ENCODE data around the gene TRMT5. TPM values are rescaled to one million over a fixed set of nuclear protein-coding genes. Genes with fewer than 3 reads are reported as not detected.

TRMT5 gene
- total and polyA plus RNA-seq, 8 donors, result 2.0 to 9.9 (median 4.2) TPM

GRCh38 chr14:60946773-60947172 lies 34.1 kb downstream of the TRMT5 start:
- Histone ChIP-seq H3K36me3 (no peaks in the 10 kb centered on the region), H3K27ac (no peak overlapping the region), H3K9me3 (no peaks in the 10 kb centered on the region), H3K4me3 (no peak overlapping the region), H3K4me1 (peaks cover 0 to 7% (median 0%) of the 10 kb centered on the region in 4 donors), H3K27me3 (no peaks in the 10 kb centered on the region)
- intact Hi-C loops (cut with DNase I; ENCODE audit: low total_unique reads), result no loop called here
- no peak for DNase-seq
- no peak for TF ChIP-seq EP300 (IDR thresholded peaks at IDR 0.05)
- no peak for TF ChIP-seq POLR2A (IDR thresholded peaks at IDR 0.05)
- TF ChIP-seq POLR2AphosphoS5 (IDR thresholded peaks at IDR 0.05), result no peak
- WGBS, 5 donors, result 93 to 96% (median 94%) methylated on average over 3 of the region's 3 CpGs

GRCh38 chr14:60945984-60946383 lies 34.9 kb downstream of the TRMT5 start:
- intact Hi-C loops (cut with DNase I; ENCODE audit: low total_unique reads), result no loop called here
- Histone ChIP-seq H3K4me1 (peaks cover 0 to 7% (median 0%) of the 10 kb centered on the region in 4 donors), H3K27me3 (no peaks in the 10 kb centered on the region), H3K27ac (no peak overlapping the region), H3K36me3 (no peaks in the 10 kb centered on the region), H3K9me3 (no peaks in the 10 kb centered on the region), H3K4me3 (no peak overlapping the region)
- 84 to 92% (median 90%) methylated on average over 1 of the region's 1 CpG for WGBS, 5 donors
- no peak for TF ChIP-seq EP300 (IDR thresholded peaks at IDR 0.05)
- no peak for TF ChIP-seq POLR2A (IDR thresholded peaks at IDR 0.05)
- no peak for TF ChIP-seq CTCF (IDR thresholded peaks at IDR 0.05)
- no peak for TF ChIP-seq POLR2AphosphoS5 (IDR thresholded peaks at IDR 0.05)
- no peak for DNase-seq

GRCh38 chr14:60944204-60944603 lies 36.7 kb downstream of the TRMT5 start:
- no peaks in the 10 kb centered on the region for H3K9me3 ChIP-seq
- DNase-seq, result no peak
- no peak overlapping the region for H3K4me3 ChIP-seq
- H3K4me1 ChIP-seq, result peaks cover 0 to 7% (median 0%) of the 10 kb centered on the region in 4 donors
- H3K27me3 ChIP-seq, result no peaks in the 10 kb centered on the region
- H3K36me3 ChIP-seq, result no peaks in the 10 kb centered on the region
- TF ChIP-seq CTCF (IDR thresholded peaks at IDR 0.05), result no peak
- no peak for TF ChIP-seq POLR2A (IDR thresholded peaks at IDR 0.05)
- TF ChIP-seq EP300 (IDR thresholded peaks at IDR 0.05), result no peak
- TF ChIP-seq POLR2AphosphoS5 (IDR thresholded peaks at IDR 0.05), result no peak
- intact Hi-C loops (cut with DNase I; ENCODE audit: low total_unique reads), result no loop called here
- no peak overlapping the region for H3K27ac ChIP-seq
- 46 to 55% (median 47%) methylated on average over 4 of the region's 4 CpGs for WGBS, 5 donors

GRCh38 chr14:60943637-60944032 lies 37.2 kb downstream of the TRMT5 start:
- Histone ChIP-seq H3K27me3 (no peaks in the 10 kb centered on the region), H3K36me3 (no peaks in the 10 kb centered on the region), H3K4me3 (no peak overlapping the region), H3K27ac (no peak overlapping the region), H3K9me3 (no peaks in the 10 kb centered on the region), H3K4me1 (peaks cover 0 to 7% (median 0%) of the 10 kb centered on the region in 4 donors)
- no peak for TF ChIP-seq POLR2AphosphoS5 (IDR thresholded peaks at IDR 0.05)
- intact Hi-C loops (cut with DNase I; ENCODE audit: low total_unique reads), result no loop called here
- DNase-seq, result no peak
- 90 to 96% (median 94%) methylated on average over 1 of the region's 1 CpG for WGBS, 5 donors

GRCh38 chr14:60935319-60935718 lies 45.6 kb downstream of the TRMT5 start:
- intact Hi-C loops (cut with DNase I; ENCODE audit: low total_unique reads), result no loop called here
- DNase-seq, result no peak
- no peaks in the 10 kb centered on the region for H3K9me3 ChIP-seq
- no peaks in the 10 kb centered on the region for H3K36me3 ChIP-seq
- TF ChIP-seq POLR2A (IDR thresholded peaks at IDR 0.05), result no peak
- TF ChIP-seq EP300 (IDR thresholded peaks at IDR 0.05), result no peak
- no peak for TF ChIP-seq CTCF (IDR thresholded peaks at IDR 0.05)
- TF ChIP-seq POLR2AphosphoS5 (IDR thresholded peaks at IDR 0.05), result no peak
- H3K4me3 ChIP-seq, result no peak overlapping the region
- H3K27me3 ChIP-seq, result no peaks in the 10 kb centered on the region
- no peak overlapping the region for H3K27ac ChIP-seq
- H3K4me1 ChIP-seq, result peaks cover 0 to 9% (median 0%) of the 10 kb centered on the region in 4 donors
